ENCODE measurements around the gene SOCS3. TPM values are rescaled to one million over a fixed set of nuclear protein-coding genes. Genes with fewer than 3 reads are reported as not detected.

SOCS3 gene
- total RNA-seq, 1 donor from 2014 or later, result 23.7 TPM

DNA sequence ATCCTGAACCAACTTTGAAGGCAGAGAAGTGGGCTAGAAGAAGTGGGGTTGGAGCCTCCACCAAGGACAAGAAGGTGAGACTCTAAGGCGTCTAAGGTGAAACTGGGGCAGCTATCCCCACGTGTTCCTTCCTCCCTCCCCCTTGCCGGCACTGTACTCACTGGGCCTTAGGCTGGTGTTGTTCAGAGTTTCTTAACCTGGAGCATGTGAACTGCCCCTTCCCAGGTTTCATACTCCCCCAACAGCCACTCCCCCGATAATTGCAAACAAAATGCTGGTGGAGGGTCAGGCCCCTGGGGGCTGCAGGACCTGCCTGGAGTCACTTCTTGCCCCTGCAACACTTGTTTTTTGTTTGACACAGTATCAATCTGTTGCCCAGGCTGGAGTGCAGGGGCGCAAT lies 7.3 kb upstream of the SOCS3 start:
- no peak for DNase-seq

DNA sequence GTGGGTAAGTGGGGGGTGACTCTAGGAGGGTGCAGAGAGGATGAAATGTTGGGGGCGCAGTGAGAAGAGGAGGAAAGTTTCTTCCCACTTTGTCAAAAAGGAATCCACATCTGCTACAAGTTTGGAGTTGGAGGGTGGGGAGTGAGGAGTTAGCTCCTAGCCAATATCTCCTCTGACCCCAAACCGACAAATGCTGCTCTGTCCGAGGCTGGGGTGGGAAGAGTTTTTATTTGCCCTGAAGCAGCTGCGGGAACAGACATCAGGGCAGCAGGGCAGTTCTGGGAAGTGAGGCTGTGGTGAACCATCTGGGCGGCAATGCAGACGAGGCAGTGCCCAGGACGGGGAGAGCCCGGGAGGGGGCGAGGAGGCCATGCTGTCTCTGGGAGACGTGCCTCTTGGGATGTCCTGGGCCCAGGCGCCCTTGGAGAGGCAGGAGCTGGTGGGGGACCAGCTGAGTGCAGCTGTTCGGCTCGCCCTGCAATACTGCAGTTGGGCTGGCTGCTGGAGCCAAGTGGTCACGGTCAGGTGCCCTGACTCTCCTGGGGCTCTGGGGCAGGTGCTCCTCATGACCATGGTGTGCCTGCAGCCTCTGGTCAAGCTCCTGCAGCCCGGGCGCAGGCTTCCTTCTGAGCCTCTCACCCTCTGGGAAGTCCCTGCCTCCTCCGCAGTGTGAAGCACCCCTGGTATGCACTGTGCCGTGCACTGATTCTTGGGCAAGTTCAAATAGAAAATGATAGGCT lies 6.4 kb upstream of the SOCS3 start:
- no peak for DNase-seq

DNA sequence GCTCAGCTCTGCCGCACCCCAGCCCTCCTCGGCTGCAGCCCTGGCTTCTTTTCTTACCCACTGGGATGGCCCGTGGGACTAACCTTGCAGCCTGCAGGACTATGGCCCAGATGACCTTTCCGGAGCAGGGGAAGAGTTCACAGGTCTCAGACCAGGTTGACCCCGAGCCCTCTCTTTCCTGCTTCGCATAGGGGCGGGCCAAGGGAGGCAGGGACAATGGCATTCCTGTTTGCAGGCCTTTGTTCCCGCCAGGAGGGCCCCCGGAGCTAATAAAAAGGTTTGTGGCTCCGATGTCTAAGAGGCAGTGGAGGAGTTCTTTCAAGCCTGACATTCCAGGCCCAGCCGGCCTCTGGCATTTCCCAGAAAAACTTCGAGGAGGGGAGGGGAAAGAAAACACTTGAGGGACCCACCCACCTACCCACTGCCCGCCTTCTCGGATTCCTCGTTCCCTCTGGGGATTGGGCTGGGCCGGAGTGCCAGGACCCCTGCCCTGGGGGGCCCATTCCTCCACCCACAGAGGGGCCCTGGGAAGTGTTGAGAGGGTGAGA lies 5.8 kb upstream of the SOCS3 start:
- peak; percentile 72 for DNase-seq

DNA sequence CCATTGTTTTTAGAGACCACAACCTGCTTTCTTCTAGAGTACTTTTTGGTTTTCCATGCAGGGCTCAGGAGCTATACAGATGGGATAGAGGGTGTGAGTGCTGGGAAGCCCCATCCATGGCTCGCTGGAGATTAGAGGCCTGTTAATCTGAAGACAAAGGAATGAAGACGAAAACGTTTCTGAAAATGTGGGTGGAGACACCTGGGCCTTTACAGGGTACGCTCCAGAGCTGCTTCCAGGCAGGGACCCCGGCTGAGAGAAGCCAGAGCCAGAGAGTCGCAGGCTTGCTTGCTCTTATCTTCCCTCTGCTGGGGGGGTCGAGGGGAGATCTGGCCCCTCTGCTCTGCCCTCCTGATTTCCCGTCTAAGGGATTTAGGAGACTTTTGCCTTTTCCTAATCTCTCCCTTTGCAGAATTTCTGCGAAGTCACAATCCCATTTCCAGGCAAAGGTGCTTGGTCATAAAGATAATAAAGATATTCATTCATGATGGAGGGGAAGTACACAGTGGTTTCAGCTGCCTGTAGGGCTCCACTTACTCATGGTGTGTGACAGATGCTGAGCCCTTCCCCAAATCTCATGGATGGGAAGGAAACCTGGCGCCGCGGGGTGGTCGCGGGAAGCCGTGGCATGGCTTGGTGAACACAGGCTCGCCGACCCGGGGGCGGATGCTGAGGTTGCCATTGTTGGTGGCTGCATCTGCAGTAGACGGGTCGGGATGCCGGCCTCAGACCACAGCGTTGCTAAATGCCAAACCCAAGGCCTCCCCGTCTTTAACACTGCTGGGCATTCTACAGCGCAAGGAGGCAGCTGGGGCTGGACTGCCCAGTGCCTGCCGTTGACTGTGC lies 4.8 kb upstream of the SOCS3 start:
- no peak for DNase-seq

GRCh38 chr17:78362671-78363070 lies 2.8 kb upstream of the SOCS3 start:
- DNase-seq, result no peak

GRCh38 chr17:78362232-78362631 lies 2.4 kb upstream of the SOCS3 start:
- no peak for DNase-seq

GRCh38 chr17:78361225-78361701 lies 1.4 kb upstream of the SOCS3 start:
- no peak for DNase-seq

GRCh38 chr17:78360371-78361224 lies 721 bp upstream of the SOCS3 start:
- DNase-seq, result peak; percentile 45

DNA sequence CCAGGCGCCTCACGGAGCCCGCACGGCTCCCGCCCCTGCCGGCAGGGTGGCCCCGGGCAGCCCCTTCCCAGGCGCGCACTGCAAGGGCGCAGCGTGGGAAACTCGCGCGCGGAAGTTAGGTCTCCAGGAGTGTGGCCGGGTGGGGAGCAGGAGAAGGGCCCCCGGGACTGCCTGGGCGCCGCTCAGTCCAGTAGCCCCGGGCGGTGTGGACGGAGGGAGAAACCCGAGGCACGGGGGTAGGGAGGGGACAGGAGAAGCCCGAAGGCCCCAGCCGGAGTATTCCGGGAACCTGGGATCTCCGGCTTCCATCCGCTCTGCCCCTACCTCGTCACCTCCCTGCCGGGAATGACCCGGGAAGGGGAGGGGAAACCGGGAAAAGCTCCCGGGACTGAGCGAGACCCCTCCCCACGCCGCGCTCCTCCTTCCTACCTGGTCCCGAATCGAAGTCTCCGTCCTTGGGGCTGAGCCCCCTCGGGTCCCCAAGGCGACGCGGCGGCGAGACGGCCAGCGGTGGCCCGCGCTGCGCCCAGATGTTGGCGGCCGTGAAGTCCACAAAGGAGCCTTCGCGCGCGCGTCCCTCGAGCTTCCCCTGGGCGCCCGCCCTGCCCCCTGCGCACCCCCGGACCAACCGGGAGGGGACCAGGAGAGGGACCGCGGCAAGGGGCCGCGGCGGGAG lies 418 bp downstream of the SOCS3 start:
- no peak for DNase-seq

DNA sequence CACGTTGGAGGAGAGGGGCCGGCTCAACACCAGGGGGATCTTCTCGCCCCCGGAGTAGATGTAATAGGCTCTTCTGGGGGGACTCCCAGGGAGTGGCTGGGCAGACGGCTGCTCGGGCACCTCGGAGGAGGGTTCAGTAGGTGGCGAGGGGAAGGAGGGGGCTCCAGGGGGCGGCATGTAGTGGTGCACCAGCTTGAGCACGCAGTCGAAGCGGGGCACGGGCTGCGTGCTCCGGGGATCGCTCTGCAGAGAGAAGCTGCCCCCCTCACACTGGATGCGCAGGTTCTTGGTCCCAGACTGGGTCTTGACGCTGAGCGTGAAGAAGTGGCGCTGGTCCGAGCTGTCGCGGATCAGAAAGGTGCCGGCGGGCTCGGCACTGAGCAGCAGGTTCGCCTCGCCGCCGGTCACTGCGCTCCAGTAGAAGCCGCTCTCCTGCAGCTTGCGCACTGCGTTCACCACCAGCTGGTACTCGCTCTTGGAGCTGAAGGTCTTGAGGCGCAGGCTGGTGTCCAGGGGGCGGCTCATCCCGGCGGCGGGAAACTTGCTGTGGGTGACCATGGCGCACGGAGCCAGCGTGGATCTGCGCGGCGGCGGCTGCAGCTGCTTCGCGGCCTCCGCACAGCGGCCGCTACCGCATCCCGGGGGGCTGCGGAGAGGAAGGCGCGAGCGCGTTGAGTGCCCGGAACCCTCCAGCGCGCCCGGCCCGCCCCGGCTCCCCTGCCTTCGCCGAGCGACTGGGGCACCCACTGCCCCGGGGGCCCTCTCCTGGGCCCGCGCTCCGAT lies 1.1 kb downstream of the SOCS3 start:
- DNase-seq, result no peak

DNA sequence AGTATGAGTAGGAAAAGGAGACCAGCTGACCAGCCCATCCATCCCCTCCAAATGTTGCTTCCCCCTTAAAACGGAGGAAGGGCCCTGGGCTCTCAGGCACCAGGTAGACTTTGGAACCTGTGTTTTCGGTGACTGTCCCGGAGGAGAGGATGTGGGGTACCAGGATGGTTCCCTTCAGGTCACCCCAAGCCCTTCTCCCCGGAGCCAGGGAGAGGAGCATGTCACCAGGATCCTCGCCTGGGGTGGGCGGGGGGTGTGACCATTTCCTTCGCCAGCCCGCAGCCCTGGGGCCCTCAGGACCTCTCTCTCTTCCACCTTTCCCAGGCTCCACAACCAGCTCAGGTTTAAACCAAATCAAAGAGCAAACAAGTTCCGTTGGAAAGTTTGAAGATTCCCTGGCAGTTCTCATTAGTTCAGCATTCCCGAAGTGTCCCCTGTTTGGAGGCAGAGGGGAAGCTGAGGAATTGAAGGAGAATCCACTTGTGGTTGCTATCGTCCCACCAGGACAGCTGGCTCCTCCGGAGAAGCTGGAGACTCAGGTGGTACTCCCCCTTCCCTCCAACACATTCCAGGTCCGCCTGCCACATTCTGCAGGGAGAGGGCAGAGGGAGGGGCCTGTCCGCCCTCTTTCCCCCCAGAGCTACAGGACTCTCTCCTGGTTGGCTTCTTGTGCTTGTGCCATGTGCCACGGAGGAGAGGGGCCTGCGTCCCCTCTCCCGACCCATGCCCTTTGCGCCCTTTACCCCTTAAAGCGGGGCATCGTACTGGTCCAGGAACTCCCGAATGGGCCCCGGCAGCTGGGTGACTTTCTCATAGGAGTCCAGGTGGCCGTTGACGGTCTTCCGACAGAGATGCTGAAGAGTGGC lies 2.0 kb downstream of the SOCS3 start:
- no peak for DNase-seq

GRCh38 chr17:78357177-78357586 lies 2.7 kb downstream of the SOCS3 start:
- no peak for DNase-seq

DNA sequence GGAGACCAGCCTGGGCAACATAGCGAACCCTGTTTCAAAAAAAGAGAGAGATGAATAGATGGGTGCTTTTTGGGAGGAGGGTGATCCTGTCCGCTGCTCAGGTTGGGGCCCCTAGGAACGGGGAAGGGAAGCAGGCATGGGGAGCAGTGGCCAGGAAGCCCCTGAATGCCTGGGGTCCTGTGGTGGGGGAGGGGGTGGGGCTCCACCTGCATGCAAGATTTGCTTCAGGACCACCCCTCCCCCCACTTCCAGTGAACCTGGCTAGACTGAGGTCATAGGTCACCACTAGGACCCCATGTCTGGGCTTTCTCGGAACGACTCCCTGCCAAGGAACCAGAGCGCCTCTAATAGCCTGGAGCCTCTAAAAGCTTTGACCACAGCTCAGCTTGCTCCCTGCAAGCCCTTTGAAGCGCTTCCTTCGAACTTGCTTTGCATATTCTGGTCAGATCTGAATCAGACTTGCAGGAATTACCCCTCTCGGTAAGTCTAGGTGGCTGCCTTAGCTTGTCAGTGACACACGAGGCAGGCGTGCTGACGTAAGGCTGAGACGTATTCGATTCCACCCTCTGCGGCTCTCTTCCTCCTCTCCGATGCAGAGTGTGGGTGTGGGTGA lies 3.7 kb downstream of the SOCS3 start:
- no peak for DNase-seq

DNA sequence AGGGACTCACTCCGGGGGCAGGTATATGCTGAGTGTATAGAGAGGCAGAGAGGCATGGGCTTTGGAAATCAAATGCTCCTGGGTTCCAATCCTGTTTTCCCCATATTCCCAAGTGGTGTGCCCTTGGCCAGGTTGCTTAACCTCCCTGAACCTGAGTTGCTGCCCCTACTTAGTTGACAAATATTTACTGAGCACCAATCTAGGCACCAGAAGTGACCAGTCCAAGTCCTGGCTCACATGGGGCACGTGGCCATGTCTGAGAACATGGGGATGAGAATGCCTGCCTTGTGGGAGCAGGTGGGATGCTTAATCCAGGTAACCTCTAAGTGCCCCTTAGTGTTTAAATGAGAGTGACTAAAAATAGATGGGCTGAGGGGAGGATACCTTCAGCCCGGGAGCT lies 4.2 kb downstream of the SOCS3 start:
- DNase-seq, result no peak

DNA sequence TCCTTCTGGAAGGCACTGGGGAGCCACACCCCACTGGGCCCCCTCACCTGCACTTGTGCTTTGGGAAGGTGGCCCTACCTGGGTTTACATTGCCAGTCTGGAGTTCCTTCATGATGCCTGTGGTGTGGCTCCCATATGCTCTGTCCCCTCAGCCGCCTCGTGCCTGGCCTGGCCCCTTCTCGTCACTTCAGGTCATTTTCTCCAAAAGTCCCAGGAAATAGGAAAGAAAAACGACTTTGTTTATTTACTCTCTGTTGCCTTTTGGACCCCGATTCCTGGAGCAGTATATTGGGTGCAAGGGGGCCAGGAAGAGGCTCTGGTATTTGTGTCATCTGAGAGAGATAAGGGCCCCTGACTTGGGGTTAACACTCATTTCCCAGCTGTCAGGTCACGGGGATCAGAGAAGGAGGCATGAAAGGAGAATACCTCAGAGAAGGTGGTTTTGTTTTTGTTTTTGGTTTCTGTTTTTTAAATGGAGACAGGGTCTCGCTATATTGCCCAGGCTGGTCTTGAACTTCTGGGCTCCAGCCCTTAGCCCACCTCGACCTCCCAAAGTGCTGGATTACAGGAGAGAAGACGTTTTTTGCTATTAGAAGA lies 4.7 kb downstream of the SOCS3 start:
- no peak for DNase-seq

DNA sequence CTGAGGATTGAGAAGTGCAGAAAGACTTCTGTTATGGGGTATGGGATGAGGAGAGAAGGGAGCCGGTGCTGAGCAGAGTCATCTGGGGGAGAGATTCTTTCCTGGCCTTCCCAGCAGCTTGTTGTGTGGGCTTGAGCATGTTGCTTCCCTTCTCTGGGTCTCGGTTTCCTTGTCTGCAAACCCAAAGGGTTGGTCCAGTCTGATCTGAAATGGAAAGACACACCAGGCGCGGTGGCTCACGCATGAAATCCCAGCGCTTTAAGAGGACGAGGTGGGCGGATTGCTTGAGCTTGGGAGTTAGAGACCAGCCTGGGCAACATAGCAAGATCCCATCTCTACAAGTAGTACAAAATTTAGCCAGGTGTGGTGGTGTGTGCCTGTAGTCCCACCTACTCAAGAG lies 6.0 kb downstream of the SOCS3 start:
- DNase-seq, result no peak

GRCh38 chr17:78351449-78352006 lies 8.3 kb downstream of the SOCS3 start:
- peak; percentile 80 for DNase-seq

DNA sequence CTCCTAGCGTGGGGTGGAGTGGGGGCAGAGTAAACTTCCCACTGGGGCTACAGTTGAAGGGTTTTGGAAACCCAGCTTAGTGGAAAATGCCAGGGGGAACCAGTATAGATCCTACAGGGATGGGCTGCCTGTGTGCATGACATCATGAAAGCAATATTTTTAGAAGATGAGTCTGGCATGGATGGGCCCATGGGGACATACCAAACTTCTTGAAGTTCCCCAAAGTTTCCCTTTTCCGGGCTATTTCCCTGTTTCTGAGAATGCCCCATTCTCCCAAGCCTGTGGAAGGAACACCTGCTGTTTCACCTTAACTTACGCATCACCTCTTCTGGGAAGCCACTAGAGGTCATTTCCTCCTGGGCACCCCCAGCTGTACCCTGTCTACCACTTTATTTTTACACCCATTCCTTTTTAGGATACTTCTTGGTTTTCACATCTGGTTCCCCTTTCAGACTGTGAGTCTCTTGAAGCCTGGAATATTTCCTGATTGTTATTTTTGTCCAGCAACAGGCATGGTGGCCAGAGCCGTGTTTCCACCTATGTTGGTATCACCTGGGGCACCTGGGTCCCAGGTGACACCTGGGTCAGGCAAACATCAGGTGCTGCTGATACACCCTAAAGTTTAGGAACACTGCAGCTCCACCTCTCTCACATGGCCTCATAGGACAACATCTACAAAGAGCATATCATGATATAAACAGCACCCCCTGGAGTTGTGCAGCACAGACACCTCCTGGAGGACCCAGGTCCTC lies 9.8 kb downstream of the SOCS3 start:
- DNase-seq, result no peak
